Esophagus squamous epithelium (tissue), 4 donors: ENCODE results near the gene CREM.

Experiments used
- POLR2A ChIP-seq, 4 donors: fragments of 450-650 bp; IDR thresholded peaks; one replicate each; pipeline ENCODE4 v1.6.1; 2017; ENCODE audit warnings: antibody characterized with exemption in 4 of 4, mild to moderate bottlenecking in 4 of 4, moderate library complexity in 3 of 4
- TF ChIP-seq, protein P1 (sequence below), 6 experiments: fragments of 450-650 bp in 4 of 6; fragments of 200-600 bp in 2 of 6; sonication (generic) in 2 of 6; IDR thresholded peaks; one replicate each; pipeline ENCODE4 v1.5.1; 2016 to 2019; ENCODE audit warnings: antibody characterized with exemption in 6 of 6, mild to moderate bottlenecking in 4 of 6, moderate library complexity in 4 of 6

DNA sequence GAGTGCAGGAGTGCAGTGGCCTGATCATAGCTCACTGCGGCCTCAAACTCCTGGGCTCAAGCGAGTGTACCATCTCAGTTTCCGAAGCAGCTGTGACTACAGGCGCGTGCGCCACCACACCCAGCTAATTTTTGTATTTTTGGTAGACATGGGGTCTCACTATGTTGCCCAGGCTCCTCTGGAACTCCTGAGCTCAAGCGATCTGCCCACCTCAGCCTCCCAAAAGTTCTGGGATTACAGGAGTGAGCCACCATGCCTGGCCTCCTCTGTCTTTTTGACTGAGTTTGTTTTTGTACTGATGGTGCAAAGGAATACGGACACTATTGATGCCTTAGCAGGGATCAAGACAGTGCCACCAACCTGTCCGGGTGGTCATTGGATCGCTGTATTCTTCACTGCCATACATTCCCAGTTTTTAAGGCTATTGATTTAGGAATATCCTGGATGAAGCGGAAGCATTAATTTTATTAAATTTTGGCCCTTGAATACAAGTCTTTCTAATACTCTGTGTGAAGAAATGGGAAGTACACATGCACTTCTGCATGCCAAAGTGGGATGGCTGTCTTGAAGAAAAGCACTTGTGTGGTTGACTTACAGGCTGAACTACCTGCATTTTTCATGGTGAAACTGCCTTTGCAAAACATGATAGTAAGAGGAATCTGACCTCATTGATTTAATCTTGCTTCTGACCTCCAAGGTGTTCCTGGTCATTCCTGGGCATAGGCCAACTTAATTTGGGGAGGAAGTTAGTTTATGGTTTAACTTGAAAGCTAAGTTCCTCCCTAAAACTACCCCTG is 34.5 kb upstream of the CREM start:
- no peak for TF ChIP-seq POLR2A (IDR thresholded peaks at IDR 0.05)
- TF ChIP-seq, protein P1, sequence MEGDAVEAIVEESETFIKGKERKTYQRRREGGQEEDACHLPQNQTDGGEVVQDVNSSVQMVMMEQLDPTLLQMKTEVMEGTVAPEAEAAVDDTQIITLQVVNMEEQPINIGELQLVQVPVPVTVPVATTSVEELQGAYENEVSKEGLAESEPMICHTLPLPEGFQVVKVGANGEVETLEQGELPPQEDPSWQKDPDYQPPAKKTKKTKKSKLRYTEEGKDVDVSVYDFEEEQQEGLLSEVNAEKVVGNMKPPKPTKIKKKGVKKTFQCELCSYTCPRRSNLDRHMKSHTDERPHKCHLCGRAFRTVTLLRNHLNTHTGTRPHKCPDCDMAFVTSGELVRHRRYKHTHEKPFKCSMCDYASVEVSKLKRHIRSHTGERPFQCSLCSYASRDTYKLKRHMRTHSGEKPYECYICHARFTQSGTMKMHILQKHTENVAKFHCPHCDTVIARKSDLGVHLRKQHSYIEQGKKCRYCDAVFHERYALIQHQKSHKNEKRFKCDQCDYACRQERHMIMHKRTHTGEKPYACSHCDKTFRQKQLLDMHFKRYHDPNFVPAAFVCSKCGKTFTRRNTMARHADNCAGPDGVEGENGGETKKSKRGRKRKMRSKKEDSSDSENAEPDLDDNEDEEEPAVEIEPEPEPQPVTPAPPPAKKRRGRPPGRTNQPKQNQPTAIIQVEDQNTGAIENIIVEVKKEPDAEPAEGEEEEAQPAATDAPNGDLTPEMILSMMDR (IDR thresholded peaks at IDR 0.05) = no peak
